ENCODE data around the gene PPP1CA.

GRCh38 chr11:67423891-67424613, 22.4 kb upstream of the PPP1CA start:
- TF ChIP-seq POLR2A (IDR thresholded peaks at IDR 0.05; ENCODE audit: low read length) (no peak), GATA1 (IDR thresholded peaks at IDR 0.05; ENCODE audit: low read depth, low read length) (no peak)

Measured in erythroblast (primary cell).